Urinary bladder (tissue), 4 donors: ENCODE results near the gene UBE2E1. TPM values are rescaled to one million over a fixed set of nuclear protein-coding genes. Genes with fewer than 3 reads are reported as not detected.

Source experiments
- DNase-seq: peaks from one replicate; pipeline ENCODE4 v3.0.0-alpha.2; 2015; ENCODE audit errors: extremely low spot score
- H3K27ac ChIP-seq: one replicate; pipeline ENCODE4 v1.5.1; 2013; ENCODE audit warnings: low read depth, mild to moderate bottlenecking, moderate library complexity
- H3K36me3 ChIP-seq: one replicate; pipeline ENCODE4 v1.6.1; 2013; ENCODE audit warnings: mild to moderate bottlenecking, moderate library complexity; ENCODE audit not compliant: insufficient read depth
- H3K4me1 ChIP-seq: one replicate; pipeline ENCODE4 v1.6.1; 2013; ENCODE audit warnings: mild to moderate bottlenecking, moderate library complexity; ENCODE audit not compliant: insufficient read depth
- H3K4me3 ChIP-seq: one replicate; pipeline ENCODE4 v1.5.1; 2013; ENCODE audit warnings: low read depth, low read length
- WGBS: extraction: QIAGEN DNeasy Blood & Tissue Kit; methylation state at CpG from one replicate; pipeline ENCODE4 v1.1.7; 2013; 5-methylcytosine and 5-hydroxymethylcytosine counted together
- polyA plus RNA-seq: library from polyadenylated mRNA; stranded (reverse); fragments of 200-250 nt; gene quantifications from one replicate; pipeline ENCODE4 v1.2.3, GENCODE V29; 2013
- total RNA-seq: library from RNA; depleted of rRNA; stranded (reverse); fragments of >200 nt; gene quantifications from one replicate; pipeline ENCODE4 v1.2.3, GENCODE V29; 2014
- donor health status: healthy with polysubstance abuse.
- donor health status: healthy.

Gene UBE2E1
- total and polyA plus RNA-seq, 2 donors: 81.8 to 122 TPM

- no peak overlapping the region for H3K27ac ChIP-seq
- 96% methylated on average over 3 of the region's 3 CpGs for WGBS
- no peaks in the 10 kb centered on the region for H3K4me1 ChIP-seq
These were observed 11.9 kb downstream of the UBE2E1 start for GRCh38 chr3:23817508-23818223.

GRCh38 chr3:23819599-23820360, 14.0 kb downstream of the UBE2E1 start:
- Histone ChIP-seq H3K4me3 (no peak overlapping the region), H3K36me3 (peaks cover 3% of the 10 kb centered on the region), H3K4me1 (no peaks in the 10 kb centered on the region), H3K27ac (no peak overlapping the region)
- WGBS: 74% methylated on average over 5 of the region's 5 CpGs
- no peak for DNase-seq

More at GRCh38 chr3:23817508-23818223, 11.9 kb downstream of the UBE2E1 start:
- H3K36me3 ChIP-seq: peaks cover 3% of the 10 kb centered on the region
- H3K4me3 ChIP-seq: no peak overlapping the region
- DNase-seq: no peak

GRCh38 chr3:23820888-23821287, 15.1 kb downstream of the UBE2E1 start:
- no peak overlapping the region for H3K27ac ChIP-seq
- DNase-seq: no peak

GRCh38 chr3:23821858-23822257, 16.1 kb downstream of the UBE2E1 start:
- WGBS: 92% methylated on average over 1 of the region's 1 CpG

More at GRCh38 chr3:23820888-23821287, 15.1 kb downstream of the UBE2E1 start:
- 95% methylated on average over 1 of the region's 1 CpG for WGBS
- H3K4me1 ChIP-seq: no peaks in the 10 kb centered on the region
- peaks cover 3% of the 10 kb centered on the region for H3K36me3 ChIP-seq
- H3K4me3 ChIP-seq: no peak overlapping the region

GRCh38 chr3:23822559-23822958, 16.8 kb downstream of the UBE2E1 start:
- 94% methylated on average over 7 of the region's 7 CpGs for WGBS
- no peak for DNase-seq
- Histone ChIP-seq H3K4me3 (no peak overlapping the region), H3K4me1 (no peaks in the 10 kb centered on the region), H3K27ac (no peak overlapping the region), H3K36me3 (peaks cover 2% of the 10 kb centered on the region)

More at GRCh38 chr3:23821858-23822257, 16.1 kb downstream of the UBE2E1 start:
- DNase-seq: no peak
- no peak overlapping the region for H3K4me3 ChIP-seq
- H3K4me1 ChIP-seq: no peaks in the 10 kb centered on the region
- peaks cover 2% of the 10 kb centered on the region for H3K36me3 ChIP-seq
- H3K27ac ChIP-seq: no peak overlapping the region

- no peak overlapping the region for H3K27ac ChIP-seq
- no peak for DNase-seq
- H3K36me3 ChIP-seq: peaks cover under 1% of the 10 kb centered on the region
- WGBS: 66% methylated on average over 3 of the region's 3 CpGs
- no peak overlapping the region for H3K4me3 ChIP-seq
- no peaks in the 10 kb centered on the region for H3K4me1 ChIP-seq
These were observed 17.9 kb downstream of the UBE2E1 start for GRCh38 chr3:23823620-23824019.

- Histone ChIP-seq H3K36me3 (no peaks in the 10 kb centered on the region), H3K4me1 (no peaks in the 10 kb centered on the region), H3K4me3 (no peak overlapping the region), H3K27ac (no peak overlapping the region)
- DNase-seq: no peak
- WGBS: 77% methylated on average over 5 of the region's 5 CpGs
These were observed 19.1 kb downstream of the UBE2E1 start for GRCh38 chr3:23824699-23825444.

GRCh38 chr3:23825802-23826201, 20.0 kb downstream of the UBE2E1 start:
- no peak overlapping the region for H3K27ac ChIP-seq
- H3K4me1 ChIP-seq: peaks cover 1% of the 10 kb centered on the region
- WGBS: 95% methylated on average over 4 of the region's 4 CpGs
- no peaks in the 10 kb centered on the region for H3K36me3 ChIP-seq
- DNase-seq: no peak
- H3K4me3 ChIP-seq: no peak overlapping the region

GRCh38 chr3:23826382-23827064, 20.8 kb downstream of the UBE2E1 start:
- WGBS: 23% methylated on average over 1 of the region's 1 CpG
- no peak overlapping the region for H3K4me3 ChIP-seq
- DNase-seq: no peak
- no peak overlapping the region for H3K27ac ChIP-seq
- H3K36me3 ChIP-seq: no peaks in the 10 kb centered on the region
- H3K4me1 ChIP-seq: peaks cover 1% of the 10 kb centered on the region

- Histone ChIP-seq H3K36me3 (no peaks in the 10 kb centered on the region), H3K4me3 (no peak overlapping the region), H3K4me1 (peaks cover 1% of the 10 kb centered on the region), H3K27ac (no peak overlapping the region)
- WGBS: 82% methylated on average over 5 of the region's 5 CpGs
- no peak for DNase-seq
These were observed 23.6 kb downstream of the UBE2E1 start for GRCh38 chr3:23829242-23829934.

- Histone ChIP-seq H3K4me1 (peaks cover 1% of the 10 kb centered on the region), H3K4me3 (no peak overlapping the region)
- 92% methylated on average over 5 of the region's 5 CpGs for WGBS
These were observed 25.2 kb downstream of the UBE2E1 start for GRCh38 chr3:23830869-23831484.

GRCh38 chr3:23831517-23832394, 26.0 kb downstream of the UBE2E1 start:
- WGBS: 96% methylated on average over 9 of the region's 9 CpGs
- no peak overlapping the region for H3K4me3 ChIP-seq
- no peak overlapping the region for H3K27ac ChIP-seq
- no peak for DNase-seq
- peaks cover 1% of the 10 kb centered on the region for H3K4me1 ChIP-seq
- no peaks in the 10 kb centered on the region for H3K36me3 ChIP-seq

More at GRCh38 chr3:23830869-23831484, 25.2 kb downstream of the UBE2E1 start:
- no peak for DNase-seq
- H3K36me3 ChIP-seq: no peaks in the 10 kb centered on the region
- H3K27ac ChIP-seq: no peak overlapping the region
